Activated T-cell treated with anti-CD3 and anti-CD28 coated beads for 48 hours (primary cell): Measurements from ENCODE around the gene MTCH1.

Source experiments
- DNase-seq: peaks from one replicate; pipeline ENCODE4 v3.0.0-alpha.2; 2020; ENCODE audit warnings: low read depth

MTCH1 gene

GRCh38 chr6:36985808-36986703, at the start of gene MTCH1:
Gene MTCH1, minus strand, starts transcription at chr6:36986196. Its CDS starts 23 bp downstream, at chr6:36986173.
- DNase-seq = peak; percentile 89

DNA sequence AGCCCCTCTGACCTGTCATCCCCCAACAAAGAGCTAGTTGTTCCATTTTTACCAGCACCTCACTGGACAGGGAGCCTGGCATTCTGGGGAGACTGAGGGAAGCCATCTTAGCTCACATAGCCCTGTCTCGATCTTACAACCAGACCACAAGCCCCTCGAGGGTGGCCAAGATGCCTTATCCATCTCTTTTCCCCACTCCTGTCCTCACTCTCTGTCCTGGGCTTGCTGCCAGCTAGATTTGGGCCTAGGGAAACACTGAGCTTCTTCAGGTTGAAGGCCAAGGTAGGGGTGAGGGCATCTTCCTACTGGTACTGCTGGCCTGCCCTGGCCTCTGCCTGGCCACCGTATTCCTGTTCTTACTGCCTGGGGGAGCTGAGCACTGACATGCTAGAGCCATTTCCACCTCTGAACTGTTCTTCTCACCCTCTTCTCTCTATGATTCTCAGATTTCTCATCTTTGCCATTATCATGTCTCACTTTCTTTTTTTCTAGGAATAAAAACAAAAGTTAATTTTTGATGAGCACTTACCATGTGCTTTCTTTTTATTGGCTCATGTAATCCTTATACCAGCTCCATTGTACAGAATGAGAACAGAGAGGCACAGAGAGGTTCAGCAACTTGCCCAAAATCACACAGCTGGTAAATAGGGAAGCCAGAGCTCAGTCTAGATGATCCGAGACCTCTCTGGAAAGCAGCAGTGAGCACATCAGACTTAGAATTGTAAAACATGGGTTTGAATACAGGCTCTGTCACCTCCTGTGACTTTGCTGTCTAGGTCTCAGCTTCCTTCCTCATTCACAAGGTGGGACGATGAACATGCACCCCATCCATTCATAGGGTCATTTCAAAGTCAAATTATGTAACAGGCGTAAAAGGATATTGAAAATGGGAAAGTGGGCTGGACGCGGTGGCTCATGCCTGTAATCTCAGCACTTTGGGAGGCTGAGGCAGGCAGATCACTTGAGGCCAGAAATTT, 48.1 kb upstream of the MTCH1 start:
- no peak for DNase-seq

DNA sequence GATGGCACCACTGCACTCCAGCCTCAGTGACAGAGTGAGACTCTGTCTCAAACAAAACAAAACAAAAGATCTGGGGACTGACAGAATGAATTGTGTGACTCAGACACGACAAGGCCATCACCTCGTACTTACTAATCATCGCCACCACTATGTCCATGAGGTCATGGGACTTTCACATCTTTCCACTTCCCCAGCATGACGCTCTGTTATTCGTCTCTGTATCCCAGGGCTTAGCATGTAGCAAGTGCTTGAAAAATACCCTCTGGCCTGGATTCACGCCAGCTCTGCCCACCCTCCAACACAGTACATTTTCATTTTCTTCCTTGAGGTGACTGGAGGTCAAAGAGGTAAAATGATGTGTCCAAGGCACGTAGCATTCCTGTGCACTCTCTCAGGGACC, 47.3 kb upstream of the MTCH1 start:
- peak; percentile 50 for DNase-seq

- DNase-seq = no peak
Measured at GRCh38 chr6:37032239-37032638, 46.2 kb upstream of the MTCH1 start.

GRCh38 chr6:37030599-37030998, 44.6 kb upstream of the MTCH1 start:
- DNase-seq = no peak

DNA sequence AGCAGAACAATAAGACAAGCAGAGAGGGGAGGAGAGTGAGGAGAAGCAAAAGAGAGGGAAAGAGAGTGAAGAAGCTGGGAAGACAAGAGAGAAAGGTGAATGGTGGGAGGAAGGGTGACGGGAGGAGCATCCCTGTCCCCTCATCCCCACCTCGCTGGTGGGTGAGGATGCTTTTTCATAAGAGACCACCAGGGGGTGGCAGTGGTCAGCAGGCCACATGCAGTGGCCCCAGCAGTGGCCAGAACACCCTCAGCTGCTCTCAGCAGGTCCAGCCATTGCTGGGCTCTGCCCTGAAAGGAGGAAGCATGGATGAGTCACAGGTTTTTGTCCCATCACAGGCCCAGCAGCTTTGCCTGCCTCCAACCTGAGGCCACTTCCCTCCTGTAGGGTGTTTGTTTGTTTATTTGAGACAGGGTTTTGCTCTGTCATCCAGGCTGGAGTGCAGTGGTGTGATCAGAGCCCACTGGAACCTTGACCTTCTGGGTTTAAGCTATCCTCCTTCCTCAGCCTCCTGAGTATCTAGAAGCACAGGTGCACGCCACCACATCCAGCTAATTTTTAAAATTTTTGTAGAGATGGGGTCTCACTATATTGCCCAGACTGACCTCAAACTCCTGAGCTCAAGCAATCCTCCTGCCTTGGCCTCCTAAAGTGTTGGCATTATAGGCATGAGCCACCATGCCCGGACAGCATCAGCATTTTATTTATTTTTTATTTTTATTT, 43.4 kb upstream of the MTCH1 start:
- DNase-seq = no peak

- DNase-seq = no peak
Measured at GRCh38 chr6:37027811-37028469, 41.9 kb upstream of the MTCH1 start.

DNA sequence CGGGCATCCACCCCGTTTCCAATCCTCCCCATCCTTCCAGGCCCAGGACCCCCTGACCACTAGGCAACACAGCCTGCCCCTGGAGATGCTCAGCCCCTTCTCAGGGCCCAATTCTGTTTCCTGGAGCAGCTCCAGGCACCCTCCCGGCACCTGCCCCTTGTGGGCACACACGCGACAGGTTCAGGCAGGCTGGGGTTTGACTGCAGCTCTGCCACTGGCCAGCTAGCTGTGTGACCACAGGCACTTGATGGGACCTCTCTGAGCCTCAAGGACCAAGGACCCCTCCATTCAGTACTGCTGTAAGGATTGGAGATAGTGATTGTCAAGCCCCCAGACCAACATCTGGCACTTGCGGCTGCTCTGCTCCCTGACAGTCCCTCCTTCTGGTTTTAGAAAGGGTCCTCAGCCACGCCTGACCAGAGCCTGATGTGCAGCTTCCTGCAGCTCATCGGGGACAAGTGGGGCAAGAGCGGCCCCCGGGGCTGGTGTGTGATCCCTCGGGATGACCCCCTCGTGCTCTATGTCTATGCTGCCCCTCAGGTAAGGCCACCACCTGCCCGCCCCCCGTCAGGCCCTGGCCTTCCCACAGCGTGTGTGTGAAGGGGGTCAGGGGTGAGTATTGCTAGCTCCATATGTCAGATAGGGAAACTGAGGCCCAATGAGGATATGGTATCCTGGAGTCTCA, 41.2 kb upstream of the MTCH1 start:
- no peak for DNase-seq

GRCh38 chr6:37025621-37026466, 39.8 kb upstream of the MTCH1 start:
- no peak for DNase-seq

DNA sequence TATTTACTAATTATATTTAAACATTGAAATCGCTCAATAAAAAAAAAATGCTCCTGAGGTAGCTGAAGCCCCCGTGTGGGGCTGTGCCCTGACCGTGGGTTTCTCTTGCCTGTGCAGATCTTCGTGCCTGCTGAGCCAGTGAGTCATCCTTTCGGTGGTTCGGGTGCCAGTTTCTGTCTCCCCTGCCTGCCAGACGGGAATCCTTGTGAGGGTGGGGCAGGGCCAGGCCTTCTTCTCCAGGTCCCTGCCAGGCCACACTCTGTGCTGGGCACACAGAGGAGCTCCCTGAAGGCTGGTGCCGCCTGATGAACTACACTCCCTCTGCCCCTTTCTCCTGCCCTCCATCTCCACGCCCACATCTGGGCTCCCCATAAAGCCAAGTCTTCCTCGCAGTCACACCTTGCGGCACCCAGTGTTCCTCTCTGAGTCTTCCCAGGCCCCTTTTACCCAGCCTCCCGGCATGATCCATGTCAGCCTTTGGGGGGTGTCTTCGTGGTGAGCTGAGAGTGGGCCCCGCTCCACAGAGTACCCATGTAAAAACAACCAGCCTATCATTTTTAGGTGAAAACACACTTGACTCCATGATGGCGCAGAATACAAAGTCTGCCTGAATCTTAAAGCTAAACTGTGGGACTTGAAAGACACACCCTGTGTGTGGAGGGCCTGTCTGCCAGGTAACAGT, 38.8 kb upstream of the MTCH1 start:
- peak; percentile 54 for DNase-seq

DNA sequence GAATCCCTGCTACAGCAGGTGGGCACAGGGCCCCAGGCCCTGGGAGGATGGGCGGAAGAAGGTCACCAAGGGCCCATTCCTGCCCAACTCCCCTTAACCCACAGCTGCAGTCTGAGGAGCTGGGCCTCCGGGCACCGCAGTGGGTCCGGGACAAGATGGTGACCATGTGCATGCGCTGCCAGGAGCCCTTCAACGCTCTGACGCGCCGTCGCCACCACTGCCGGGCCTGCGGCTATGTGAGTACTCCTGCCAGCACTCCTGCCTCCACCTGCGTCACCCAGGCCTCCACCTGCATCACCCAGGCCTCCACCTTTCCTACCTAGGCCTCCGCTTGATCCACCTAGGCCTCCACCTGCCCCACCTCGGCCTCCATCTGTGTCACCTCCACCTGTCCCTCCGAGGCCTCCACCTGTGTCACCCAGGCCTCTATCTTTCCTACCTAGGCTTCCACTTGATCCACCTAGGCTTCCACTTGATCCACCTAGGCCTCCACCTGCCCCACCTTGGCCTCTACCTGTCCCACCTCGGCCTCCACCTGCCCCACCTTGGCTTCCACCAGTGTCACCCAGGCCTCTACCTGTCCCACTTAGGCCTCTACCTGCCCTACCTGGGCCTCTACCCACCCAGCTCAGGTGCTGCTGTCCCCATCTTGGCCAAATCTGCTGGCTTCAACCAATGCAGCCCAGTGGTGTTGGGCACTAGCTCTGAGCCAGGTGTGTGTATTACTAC, 36.3 kb upstream of the MTCH1 start:
- DNase-seq = no peak

DNA sequence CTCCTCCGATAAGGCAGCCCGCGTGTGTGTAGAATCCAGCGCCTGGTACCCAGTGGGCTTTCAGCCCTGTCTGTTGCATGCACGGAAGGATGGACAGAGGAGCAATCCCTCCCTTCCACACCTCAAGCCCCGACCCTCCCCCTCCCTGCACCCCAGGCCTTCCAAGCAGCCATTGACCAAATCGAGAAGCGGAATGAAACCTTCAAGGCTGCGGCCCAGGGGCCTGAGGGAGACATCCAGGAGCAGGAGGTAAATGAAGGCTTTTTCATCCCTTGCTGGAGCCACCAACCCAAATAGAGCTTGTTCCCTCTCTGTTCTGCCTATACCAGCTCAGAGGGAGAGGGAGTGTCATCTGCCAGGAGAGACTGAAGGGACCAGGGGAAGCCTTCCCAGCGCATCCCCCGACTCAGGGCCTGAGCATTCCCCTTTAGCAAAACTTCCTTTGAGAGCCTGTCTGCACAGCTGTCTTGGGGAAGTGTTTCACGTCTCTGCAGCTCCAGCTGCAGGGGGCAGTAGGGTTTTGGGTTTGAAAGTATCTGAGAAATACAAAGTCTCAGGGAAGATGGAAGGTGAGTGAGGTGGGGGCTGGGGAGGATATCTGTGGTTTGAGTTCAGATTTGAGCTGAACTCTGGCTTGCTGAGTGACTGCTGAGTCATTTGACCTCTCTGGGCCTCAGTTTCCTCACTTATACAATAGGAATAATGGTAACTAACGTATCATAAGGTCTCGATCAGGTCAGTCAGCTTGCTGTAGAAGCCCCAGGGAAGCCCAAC, 35.5 kb upstream of the MTCH1 start:
- peak; percentile 51 for DNase-seq

- no peak for DNase-seq
Measured at GRCh38 chr6:37020812-37021211, 34.8 kb upstream of the MTCH1 start.

DNA sequence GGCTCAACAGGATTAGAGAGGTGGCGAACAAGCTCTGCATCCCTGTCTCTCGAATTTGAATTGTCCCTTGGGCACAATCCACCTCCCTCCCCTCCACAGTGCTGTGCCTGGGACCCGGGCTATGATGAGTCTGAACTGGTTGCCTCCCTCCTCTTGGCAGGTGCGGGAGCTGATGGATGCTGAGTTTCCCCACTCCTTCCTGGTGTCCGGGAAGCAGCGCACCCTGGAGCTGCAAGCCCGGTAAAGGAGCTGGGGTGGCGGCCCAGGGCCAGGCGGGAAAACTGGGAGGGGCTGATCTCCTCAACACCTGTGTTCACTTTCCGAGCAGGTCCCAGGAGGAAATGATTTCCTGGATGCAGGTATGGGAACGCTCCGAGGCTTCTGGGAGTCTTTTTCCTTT, 34.4 kb upstream of the MTCH1 start:
- no peak for DNase-seq

- no peak for DNase-seq
Measured at GRCh38 chr6:37019065-37019450, 33.1 kb upstream of the MTCH1 start.

DNA sequence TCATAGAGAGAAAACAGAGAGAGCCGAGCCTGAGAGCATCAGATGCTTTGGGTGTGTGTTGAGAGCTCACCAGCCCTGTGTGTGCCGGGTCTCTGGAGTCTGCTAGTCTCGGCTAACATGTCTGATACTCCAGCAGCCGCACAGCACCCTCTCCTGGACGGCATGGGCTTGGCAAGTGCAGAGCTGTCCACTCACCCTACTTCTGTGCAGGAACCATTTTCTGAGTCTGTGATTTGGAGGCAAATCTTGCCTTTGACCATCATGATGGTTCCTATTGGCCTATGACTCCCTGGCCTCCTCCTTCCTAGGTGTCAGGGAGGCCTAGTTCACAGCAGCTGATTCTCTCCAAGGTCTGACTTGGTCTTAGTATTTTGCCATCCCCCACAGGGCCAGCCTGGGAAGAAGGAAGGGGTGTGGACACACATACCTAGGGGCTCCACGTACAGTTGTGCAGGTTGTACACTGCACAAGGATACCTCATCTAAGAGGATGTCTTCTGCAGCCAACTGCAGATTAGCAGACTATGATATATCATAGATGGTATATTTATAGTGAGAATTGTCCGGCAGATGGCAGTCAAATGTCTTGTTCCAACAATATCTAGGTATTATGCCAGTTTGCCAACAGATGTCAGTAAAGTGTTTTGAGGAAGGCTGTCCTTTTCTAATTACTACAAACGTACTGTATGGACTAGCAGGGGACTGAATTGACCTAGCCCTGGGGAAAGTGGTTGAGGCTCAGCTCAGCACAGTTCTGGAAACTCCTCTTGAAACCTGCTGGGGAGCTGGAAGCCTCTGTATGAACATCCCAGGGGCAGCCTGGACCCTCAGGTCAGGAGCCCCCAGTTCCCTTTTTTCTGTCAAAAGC, 32.4 kb upstream of the MTCH1 start:
- peak; percentile 86 for DNase-seq

GRCh38 chr6:37017606-37018197, 31.7 kb upstream of the MTCH1 start:
- DNase-seq = no peak
